Caco-2 (cell line): ENCODE measurements around the gene RPS6KA4. TPM values are rescaled to one million over a fixed set of nuclear protein-coding genes. Genes with fewer than 3 reads are reported as not detected.

Source experiments
- BruUV-seq: library from RNA; stranded (reverse); fragments of 400-500 nt; replicated peaks from 2 replicates; lab custom pipeline; 2021; lab: Mats Ljungman, UMichigan
- CTCF ChIA-PET: fragments of 300-600 bp; sonication (Branson Sonifier 250); formaldehyde crosslinking; loops from one replicate; lab custom pipeline; 2022; ENCODE audit warnings: antibody characterized with exemption; lab: Charles Lee
- POLR2A ChIA-PET: fragments of 300-600 bp; sonication (Branson Sonifier 250); formaldehyde crosslinking; loops from one replicate; lab custom pipeline; 2022; ENCODE audit warnings: antibody characterized with exemption; lab: Charles Lee
- DNase-seq, 2 experiments: peaks; one replicate each; pipeline versions ENCODE4 v3.0.0 to v3.0.0-alpha.2; 2020 to 2022
- H3K27me3 ChIP-seq: replicated peaks from 2 replicates; pipeline ENCODE4 v1.6.0; 2011; ENCODE audit warnings: low read length; ENCODE audit not compliant: control insufficient read depth, insufficient read depth
- H3K36me3 ChIP-seq: 2 replicates; pipeline ENCODE4 v1.5.1; 2011; ENCODE audit warnings: low read length; ENCODE audit not compliant: control insufficient read depth, insufficient read depth
- H3K4me1 ChIP-seq: fragments of 250-450 bp; sonication (Bioruptor Pico); 2 replicates; pipeline ENCODE4 v1.5.1; 2020; ENCODE audit warnings: mild to moderate bottlenecking
- H3K4me3 ChIP-seq: 2 replicates; pipeline ENCODE4 v1.5.1; 2011; ENCODE audit warnings: low read depth, mild to moderate bottlenecking, control low read depth, low read length
- H3K9me3 ChIP-seq: fragments of 250-450 bp; sonication (Bioruptor Pico); 2 replicates; pipeline ENCODE4 v1.5.1; 2020; ENCODE audit warnings: mild to moderate bottlenecking, moderate library complexity
- H3K27ac Mint-ChIP-seq: one replicate; pipeline ENCODE4 v1.8.0; 2022; ENCODE audit warnings: mixed read lengths; ENCODE audit not compliant: unreplicated experiment
- H3K27me3 Mint-ChIP-seq: one replicate; pipeline ENCODE4 v1.8.0; 2022; ENCODE audit warnings: mixed read lengths; ENCODE audit not compliant: insufficient read depth, unreplicated experiment
- H3K36me3 Mint-ChIP-seq: one replicate; pipeline ENCODE4 v1.8.0; 2022; ENCODE audit warnings: mild to moderate bottlenecking, mixed read lengths; ENCODE audit not compliant: insufficient read depth, unreplicated experiment
- H3K4me1 Mint-ChIP-seq: one replicate; pipeline ENCODE4 v1.8.0; 2022; ENCODE audit warnings: low read depth, mixed read lengths; ENCODE audit not compliant: unreplicated experiment
- H3K4me3 Mint-ChIP-seq: one replicate; pipeline ENCODE4 v1.8.0; 2022; ENCODE audit warnings: mild to moderate bottlenecking, moderate library complexity, mixed read lengths; ENCODE audit not compliant: unreplicated experiment
- H3K9me3 Mint-ChIP-seq: one replicate; pipeline ENCODE4 v1.8.0; 2022; ENCODE audit warnings: mixed read lengths; ENCODE audit not compliant: unreplicated experiment
- CTCF ChIP-seq, 2 experiments: fragments of 200-600 bp in 1 of 2; IDR thresholded peaks; 1 replicate in 1 of 2; 2 replicates in 1 of 2; pipeline versions ENCODE4 v1.5.1 to v1.8.0; 2011 to 2022; ENCODE audit warnings: antibody characterized with exemption in 1 of 2, control low read depth in 1 of 2, inconsistent platforms in 1 of 2, low read depth in 1 of 2, low read length in 1 of 2, mild to moderate bottlenecking in 1 of 2, moderate library complexity in 1 of 2; ENCODE audit not compliant: insufficient read depth in 1 of 2, severe bottlenecking in 1 of 2, unreplicated experiment in 1 of 2
- intact Hi-C: fragments of 100-400 bp; cut with micrococcal nuclease; formaldehyde crosslinking; loops from one replicate; pipeline ENCODE4 v1.10.0; 2022; ENCODE audit not compliant: unreplicated experiment
- microRNA-seq: library from miRNA; unstranded; fragments of <30 nt; microRNA quantifications from one replicate; pipeline ENCODE4 v1.2.0, GENCODE V29; 2022
- total RNA-seq: library from RNA; stranded (reverse); gene quantifications from 2 replicates; pipeline ENCODE4 v1.2.3, GENCODE V29; 2022

RPS6KA4 gene
- total RNA-seq, 1 experiment from 2014 or later = 95.7 TPM

- CTCF ChIA-PET = interaction anchor here (0.5 kb wide), 1 partner anchor 64 kb away, joined by 3 read pairs; no protein-coding TSS in a partner anchor
These were observed 60.4 kb downstream of the RPS6KA4 start for GRCh38 chr11:64419257-64419790.

GRCh38 chr11:64419818-64420485 lies 61.0 kb downstream of the RPS6KA4 start:
- H3K36me3 ChIP-seq = no peaks in the 10 kb centered on the region; the same call in 1 of the 2 replicates
- H3K27me3 ChIP-seq = no peaks in the 10 kb centered on the region
- intact Hi-C loops = no loop called here
- no peak overlapping the region for H3K4me3 ChIP-seq
- ChIA-PET POLR2A (no interaction called here), CTCF (interaction anchor here (0.5 kb wide), 1 partner anchor 65 kb away, joined by 3 read pairs; no protein-coding TSS in a partner anchor)
- H3K9me3 Mint-ChIP-seq = peaks cover 21% of the 10 kb centered on the region
- no peak for TF ChIP-seq CTCF (IDR thresholded peaks at IDR 0.05; ENCODE audit: insufficient read depth in 1 of 2, low read depth in 1 of 2, low read length in 1 of 2, severe bottlenecking in 1 of 2, unreplicated experiment in 1 of 2)
- H3K4me1 ChIP-seq = peaks cover 8% of the 10 kb centered on the region
- H3K4me1 Mint-ChIP-seq = peaks cover 11% of the 10 kb centered on the region
- peaks cover 30% of the 10 kb centered on the region for H3K9me3 ChIP-seq
- H3K4me3 Mint-ChIP-seq = no peak overlapping the region
- no peaks in the 10 kb centered on the region for H3K27me3 Mint-ChIP-seq
- H3K36me3 Mint-ChIP-seq = no peaks in the 10 kb centered on the region
- no peak overlapping the region for H3K27ac Mint-ChIP-seq
- no peak for DNase-seq
- no TSS peak for BruUV-seq

More at GRCh38 chr11:64419257-64419790, 60.4 kb downstream of the RPS6KA4 start:
- POLR2A ChIA-PET = no interaction called here
- Mint-ChIP-seq H3K4me1 (peaks cover 14% of the 10 kb centered on the region), H3K36me3 (no peaks in the 10 kb centered on the region), H3K27me3 (no peaks in the 10 kb centered on the region), H3K27ac (no peak overlapping the region), H3K4me3 (no peak overlapping the region), H3K9me3 (peaks cover 21% of the 10 kb centered on the region)
- BruUV-seq = no TSS peak
- DNase-seq = no peak
- no peak for TF ChIP-seq CTCF (IDR thresholded peaks at IDR 0.05; ENCODE audit: insufficient read depth in 1 of 2, low read depth in 1 of 2, low read length in 1 of 2, severe bottlenecking in 1 of 2, unreplicated experiment in 1 of 2)
- H3K4me3 ChIP-seq = no peak overlapping the region
- H3K4me1 ChIP-seq = peaks cover 12% of the 10 kb centered on the region
- H3K36me3 ChIP-seq = no peaks in the 10 kb centered on the region; the same call in 1 of the 2 replicates
- H3K9me3 ChIP-seq = peaks cover 30% of the 10 kb centered on the region
- H3K27me3 ChIP-seq = no peaks in the 10 kb centered on the region
- intact Hi-C loops = no loop called here

Small RNA genes lying within 50 kb of the gene (microRNA-seq; reads per million reads assigned to microRNA genes)
- gene MIR1237 (8.5 reads per million, percentile 46 among the genes with 10 or more reads in this experiment), gene MIR7155 (not detected)

Other genes with a start within 250 kb of the RPS6KA4 start
- gene MACROD1, start 193.0 kb upstream of the RPS6KA4 start, total RNA-seq = 24.0 and 29.6 TPM in 2 replicates
- 293 and 297 TPM in 2 replicates for gene STIP1, start 173.0 kb upstream of the RPS6KA4 start, total RNA-seq
- gene FERMT3, start 152.4 kb upstream of the RPS6KA4 start, total RNA-seq = 3.3 and 4.3 TPM in 2 replicates
- 32.1 and 36.8 TPM in 2 replicates for gene TRPT1, start 133.0 kb upstream of the RPS6KA4 start, total RNA-seq
- gene NUDT22, start 132.9 kb upstream of the RPS6KA4 start, total RNA-seq = 31.9 and 33.4 TPM in 2 replicates
- gene DNAJC4, start 128.6 kb upstream of the RPS6KA4 start, total RNA-seq = 22.3 and 22.9 TPM in 2 replicates
- 60.6 and 61.7 TPM in 2 replicates for gene VEGFB, start 124.6 kb upstream of the RPS6KA4 start, total RNA-seq
- 70.2 and 76.8 TPM in 2 replicates for gene FKBP2, start 118.1 kb upstream of the RPS6KA4 start, total RNA-seq
- 162 and 185 TPM in 2 replicates for gene PPP1R14B, start 112.2 kb upstream of the RPS6KA4 start, total RNA-seq
- gene PLCB3, start 107.6 kb upstream of the RPS6KA4 start, total RNA-seq = 37.5 and 40.6 TPM in 2 replicates
- gene BAD, start 74.5 kb upstream of the RPS6KA4 start, total RNA-seq = 50.5 and 51.6 TPM in 2 replicates
- 52.2 and 58.5 TPM in 2 replicates for gene GPR137, start 73.3 kb upstream of the RPS6KA4 start, total RNA-seq
- not detected in 2 replicates for gene KCNK4, start 67.9 kb upstream of the RPS6KA4 start, total RNA-seq
- gene CATSPERZ, start 58.8 kb upstream of the RPS6KA4 start, total RNA-seq = 12.8 and 16.7 TPM in 2 replicates
- 66.9 and 71.7 TPM in 2 replicates for gene ESRRA, start 53.6 kb upstream of the RPS6KA4 start, total RNA-seq
- gene TRMT112, start 41.6 kb upstream of the RPS6KA4 start, total RNA-seq = 235 and 246 TPM in 2 replicates
- gene PRDX5, start 41.0 kb upstream of the RPS6KA4 start, total RNA-seq = 269 and 306 TPM in 2 replicates
- gene CCDC88B, start 19.0 kb upstream of the RPS6KA4 start, total RNA-seq = 3.6 and 3.9 TPM in 2 replicates
- gene SLC22A11, start 196.8 kb downstream of the RPS6KA4 start, total RNA-seq = 9.1 and 11.2 TPM in 2 replicates
- not detected in 2 replicates for gene SLC22A12, start 232.1 kb downstream of the RPS6KA4 start, total RNA-seq